Subcutaneous preadipocyte (primary cell): ENCODE results near the gene CAV2. TPM values are rescaled to one million over a fixed set of nuclear protein-coding genes. Genes with fewer than 3 reads are reported as not detected.

Experiments
- total RNA-seq: library from RNA; depleted of rRNA; stranded (reverse); fragments of >200 nt; gene quantifications from 2 replicates; pipeline ENCODE4 v1.2.3, GENCODE V29; 2012

CAV2 gene, protein sequence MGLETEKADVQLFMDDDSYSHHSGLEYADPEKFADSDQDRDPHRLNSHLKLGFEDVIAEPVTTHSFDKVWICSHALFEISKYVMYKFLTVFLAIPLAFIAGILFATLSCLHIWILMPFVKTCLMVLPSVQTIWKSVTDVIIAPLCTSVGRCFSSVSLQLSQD
- 91.5 and 105 TPM in 2 replicates for total RNA-seq

GRCh38 chr7:116499168-116500077 is at the start of gene CAV2:
Gene CAV2 (plus strand): TSS chr7:116499738. CDS start chr7:116499782, 44 bp downstream.

DNA sequence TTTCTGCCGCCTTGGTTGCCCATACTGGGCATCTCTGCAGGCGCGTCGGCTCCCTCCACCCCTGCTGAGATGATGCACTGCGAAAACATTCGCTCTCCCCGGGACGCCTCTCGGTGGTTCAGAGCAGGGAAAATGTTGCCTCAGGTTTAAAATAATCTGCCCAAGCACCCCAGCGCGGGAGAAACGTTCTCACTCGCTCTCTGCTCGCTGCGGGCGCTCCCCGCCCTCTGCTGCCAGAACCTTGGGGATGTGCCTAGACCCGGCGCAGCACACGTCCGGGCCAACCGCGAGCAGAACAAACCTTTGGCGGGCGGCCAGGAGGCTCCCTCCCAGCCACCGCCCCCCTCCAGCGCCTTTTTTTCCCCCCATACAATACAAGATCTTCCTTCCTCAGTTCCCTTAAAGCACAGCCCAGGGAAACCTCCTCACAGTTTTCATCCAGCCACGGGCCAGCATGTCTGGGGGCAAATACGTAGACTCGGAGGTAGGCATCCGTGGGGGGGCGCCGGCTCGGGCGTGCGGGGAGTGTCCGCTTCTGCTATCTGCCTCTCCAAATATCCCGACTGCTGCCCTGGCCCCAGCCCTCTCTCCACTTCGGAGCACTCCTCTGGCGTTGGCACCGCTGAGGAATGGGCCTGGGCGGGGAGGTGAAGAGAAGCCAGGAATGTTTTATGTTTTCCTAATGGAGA is 25.2 kb downstream of the CAV2 start, which contains the start of gene CAV1:
Gene CAV1 (plus strand): TSS at position 428 of the 689 bp plus-strand sequence. CDS start 27 bp downstream, at position 455.

Other genes with a start within 250 kb of the CAV2 start
- 1,206 and 1,266 TPM in 2 replicates for gene CAV1, start 25.3 kb downstream of the CAV2 start, total RNA-seq
- 6.2 and 50.2 TPM in 2 replicates for gene MET, start 172.5 kb downstream of the CAV2 start, total RNA-seq